OCI-LY1 (cell line): Measurements from ENCODE around the gene ZCCHC14.
"Not testable (repeated sequence)": the region's sequence is repeated elsewhere in the genome, so short reads cannot be mapped to it uniquely, and the experiment has no call there.

Source experiments
- H2AFZ ChIP-seq: fragments of 200-600 bp; sonication (generic), shearing (Covaris generic); 2 replicates; pipeline ENCODE4 v1.6.0; 2014; ENCODE audit warnings: antibody characterized with exemption, mild to moderate bottlenecking, low read length
- H3F3A ChIP-seq: fragments of 200-600 bp; sonication (generic), shearing (Covaris generic); 2 replicates; pipeline ENCODE4 v1.6.0; 2014; ENCODE audit warnings: mild to moderate bottlenecking, antibody characterized with exemption, low read length, moderate library complexity; ENCODE audit not compliant: insufficient read depth
- H3K27ac ChIP-seq: fragments of 200-600 bp; sonication (generic); 2 replicates; pipeline ENCODE4 v1.5.1; 2014; ENCODE audit warnings: low read length, mixed run types, mild to moderate bottlenecking, low read depth; ENCODE audit not compliant: poor library complexity, severe bottlenecking
- H3K27me3 ChIP-seq: fragments of 200-600 bp; sonication (generic); 2 replicates; pipeline ENCODE4 v1.6.0; 2014; ENCODE audit warnings: antibody characterized with exemption, mild to moderate bottlenecking, low read length, moderate library complexity; ENCODE audit not compliant: insufficient read depth
- H3K36me3 ChIP-seq: fragments of 200-600 bp; sonication (generic); 2 replicates; pipeline ENCODE4 v1.6.1; 2014; ENCODE audit warnings: mild to moderate bottlenecking, antibody characterized with exemption, low read length, moderate library complexity, mixed read lengths; ENCODE audit not compliant: insufficient read depth
- H3K4me1 ChIP-seq: fragments of 200-600 bp; sonication (generic); 2 replicates; pipeline ENCODE4 v1.5.1; 2014; ENCODE audit warnings: mild to moderate bottlenecking, low read length, moderate library complexity; ENCODE audit not compliant: insufficient read depth, severe bottlenecking
- H3K4me2 ChIP-seq: fragments of 200-600 bp; sonication (generic), shearing (Covaris generic); 2 replicates; pipeline ENCODE4 v1.6.1; 2014; ENCODE audit warnings: low read length
- H3K4me3 ChIP-seq: fragments of 200-600 bp; sonication (generic); 2 replicates; pipeline ENCODE4 v1.5.1; 2014; ENCODE audit warnings: low read length, low read depth, mild to moderate bottlenecking, mixed read lengths; ENCODE audit not compliant: poor library complexity, severe bottlenecking
- H3K79me2 ChIP-seq: fragments of 200-600 bp; shearing (Covaris generic); 2 replicates; pipeline ENCODE4 v1.6.1; 2016; ENCODE audit warnings: mixed run types, low read length, mixed read lengths; ENCODE audit not compliant: insufficient read depth
- H3K9ac ChIP-seq: fragments of 200-600 bp; sonication (generic), shearing (Covaris generic); 2 replicates; pipeline ENCODE4 v1.6.1; 2014; ENCODE audit warnings: mild to moderate bottlenecking, low read length, mixed read lengths
- H3K9me2 ChIP-seq: fragments of 200-600 bp; sonication (generic), shearing (Covaris generic); 2 replicates; pipeline ENCODE4 v1.6.1; 2014; ENCODE audit warnings: low read depth, mild to moderate bottlenecking, low read length, mixed read lengths
- H3K9me3 ChIP-seq: fragments of 200-600 bp; shearing (Covaris generic); 2 replicates; pipeline ENCODE4 v1.6.1; 2014; ENCODE audit warnings: low read length, mixed read lengths
- H4K20me1 ChIP-seq: fragments of 200-600 bp; sonication (generic), shearing (Covaris generic); 2 replicates; pipeline ENCODE4 v1.6.0; 2016; ENCODE audit warnings: mild to moderate bottlenecking, low read length; ENCODE audit not compliant: insufficient read depth
- CTCF ChIP-seq: fragments of 200-600 bp; sonication (generic), shearing (Covaris generic); IDR thresholded peaks from 2 replicates; pipeline ENCODE4 v1.5.1; 2017; ENCODE audit warnings: mild to moderate bottlenecking, antibody characterized with exemption, low read length, moderate library complexity, mixed read lengths
- EZH2 ChIP-seq: fragments of 200-600 bp; sonication (generic), shearing (Covaris generic); IDR thresholded peaks from 2 replicates; pipeline ENCODE4 v1.8.0; 2017; ENCODE audit warnings: borderline replicate concordance, mixed run types, mild to moderate bottlenecking, antibody characterized with exemption, low read length, moderate library complexity, mixed read lengths

Gene ZCCHC14

GRCh38 chr16:87477209-87477981 is 15.4 kb downstream of the ZCCHC14 start:
- not testable (repeated sequence) for H3K4me3 ChIP-seq, H3K9ac ChIP-seq, H3F3A ChIP-seq, H4K20me1 ChIP-seq, H2AFZ ChIP-seq, H3K4me2 ChIP-seq, H3K27ac ChIP-seq, H3K27me3 ChIP-seq, H3K9me3 ChIP-seq, H3K9me2 ChIP-seq
- Histone ChIP-seq H3K79me2 (peaks cover 13% of the 10 kb centered on the region), H3K4me1 (peaks cover 13% of the 10 kb centered on the region), H3K36me3 (peaks cover 27% of the 10 kb centered on the region)

- Histone ChIP-seq H3K9ac (no peak overlapping the region), H3K27me3 (no peaks in the 10 kb centered on the region), H3K4me2 (no peak overlapping the region), H3K27ac (no peak overlapping the region), H2AFZ (no peak overlapping the region), H3K9me3 (no peaks in the 10 kb centered on the region), H3K9me2 (no peaks in the 10 kb centered on the region), H3K36me3 (peaks cover 24% of the 10 kb centered on the region), H3K79me2 (peaks cover 24% of the 10 kb centered on the region), H3K4me3 (no peak overlapping the region), H3K4me1 (peaks cover 13% of the 10 kb centered on the region), H3F3A (no peaks in the 10 kb centered on the region), H4K20me1 (peaks cover 3% of the 10 kb centered on the region; the same call in 1 of the 2 replicates)
- TF ChIP-seq CTCF (no peak), EZH2 (no peak)
These were observed 18.2 kb downstream of the ZCCHC14 start for GRCh38 chr16:87474566-87474996.

DNA sequence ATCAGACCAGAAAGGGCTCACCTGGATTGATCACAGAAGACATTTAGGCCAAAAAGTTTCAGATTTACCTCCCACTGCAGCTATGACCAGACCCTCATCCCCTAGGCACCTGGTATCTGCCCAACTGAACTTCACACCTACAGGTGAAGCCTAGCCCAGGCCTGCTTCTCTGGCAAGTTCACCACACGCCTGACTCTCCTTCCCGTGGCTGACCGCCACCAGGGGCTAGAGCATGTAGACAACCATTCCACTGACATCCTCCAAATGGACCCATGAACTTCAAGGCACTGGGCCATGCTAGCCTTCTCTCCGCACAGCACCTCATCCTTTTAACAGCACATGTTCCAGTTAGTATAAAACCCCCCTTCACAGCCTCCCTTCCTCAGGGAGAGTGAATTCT is 18.8 kb downstream of the ZCCHC14 start:
- no peak for TF ChIP-seq EZH2
- no peak for TF ChIP-seq CTCF
- Histone ChIP-seq H3K79me2 (peaks cover 24% of the 10 kb centered on the region), H3K9ac (no peak overlapping the region), H3K4me2 (no peak overlapping the region), H3F3A (no peaks in the 10 kb centered on the region), H3K27me3 (no peaks in the 10 kb centered on the region), H3K4me1 (peaks cover 13% of the 10 kb centered on the region), H3K9me2 (no peaks in the 10 kb centered on the region), H3K4me3 (no peak overlapping the region), H4K20me1 (peaks cover 3% of the 10 kb centered on the region; the same call in 1 of the 2 replicates), H3K9me3 (no peaks in the 10 kb centered on the region), H3K36me3 (peaks cover 20% of the 10 kb centered on the region), H2AFZ (no peak overlapping the region), H3K27ac (no peak overlapping the region)

DNA sequence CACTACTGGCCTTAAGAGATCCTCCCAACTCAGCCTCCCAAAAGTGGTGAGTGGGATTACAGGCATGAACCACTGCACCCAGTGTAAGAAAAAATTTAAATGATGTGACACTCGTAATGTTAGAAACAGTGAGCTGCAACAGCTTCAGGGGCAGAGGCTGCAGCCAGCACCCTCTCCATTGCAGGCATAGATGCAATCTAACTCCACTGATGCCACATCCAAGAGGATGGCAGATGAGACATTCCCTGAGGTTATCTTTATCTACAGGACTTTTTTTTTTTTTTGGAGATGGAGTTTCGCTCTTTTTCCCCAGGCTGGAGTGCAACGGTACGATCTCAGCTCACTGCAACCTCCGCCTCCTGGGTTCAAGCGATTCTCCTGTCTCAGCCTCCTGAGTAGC is 19.9 kb downstream of the ZCCHC14 start:
- Histone ChIP-seq H3K4me2 (no peak overlapping the region), H3F3A (no peaks in the 10 kb centered on the region), H3K27me3 (no peaks in the 10 kb centered on the region), H3K9me3 (no peaks in the 10 kb centered on the region), H3K9ac (no peak overlapping the region), H3K4me1 (peaks cover 9% of the 10 kb centered on the region), H2AFZ (no peak overlapping the region), H3K36me3 (peaks cover 20% of the 10 kb centered on the region), H3K9me2 (no peaks in the 10 kb centered on the region), H3K27ac (no peak overlapping the region), H4K20me1 (peaks cover 3% of the 10 kb centered on the region; the same call in 1 of the 2 replicates), H3K4me3 (no peak overlapping the region), H3K79me2 (peaks cover 24% of the 10 kb centered on the region)
- TF ChIP-seq CTCF (no peak), EZH2 (no peak)
